Hepatocyte (in vitro differentiated cells): ENCODE results near the gene HEPH.

Experiments
- CTCF ChIP-seq: fragments of 200-600 bp; sonication (generic); IDR thresholded peaks from 2 replicates; pipeline ENCODE4 v1.5.1; 2016; ENCODE audit warnings: antibody characterized with exemption, mild to moderate bottlenecking; ENCODE audit not compliant: poor library complexity
- EZH2 ChIP-seq: fragments of 200-600 bp; sonication (generic); IDR thresholded peaks from 2 replicates; pipeline ENCODE4 v1.6.1; 2016; ENCODE audit warnings: antibody characterized with exemption, mild to moderate bottlenecking, borderline replicate concordance

DNA sequence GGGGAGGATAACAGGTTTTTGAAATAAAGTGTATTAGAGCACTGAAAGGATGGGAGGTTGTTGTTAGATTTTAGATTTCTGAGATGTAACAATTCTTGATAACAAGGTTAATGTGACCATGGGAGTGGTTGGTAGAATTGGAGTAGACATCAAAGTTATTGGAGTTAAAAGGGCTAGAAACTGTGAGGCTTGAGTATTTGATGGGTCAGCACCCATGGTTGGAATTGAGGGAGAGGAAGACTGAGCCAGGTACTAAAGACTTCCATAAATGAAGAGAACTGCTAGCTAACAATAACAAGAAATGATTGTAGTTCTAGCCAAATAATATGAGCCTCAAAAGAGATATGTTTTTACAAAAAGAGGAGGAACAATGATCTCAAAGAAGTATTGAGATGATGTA is 98.8 kb downstream of the HEPH start:
- no peak for TF ChIP-seq CTCF
- no peak for TF ChIP-seq EZH2
